Stimulated activated CD4-positive, alpha-beta T cell treated with anti-CD3 and anti-CD28 coated beads, Interleukin-1b, Interleukin-23, amount 100 ng/mL, for 1 hour (primary cell): ENCODE data around the gene CENPE.
A peak's percentile ranks its signal among the peaks of the same experiment; 100 is the strongest.
"Not testable (repeated sequence)": the region's sequence is repeated elsewhere in the genome, so short reads cannot be mapped to it uniquely, and the experiment has no call there.

Experiments
- DNase-seq, 2 donors: peaks; one replicate each; pipeline ENCODE4 v3.0.0-alpha.2; 2020; ENCODE audit warnings: low read depth in 2 of 2

CENPE gene

GRCh38 chr4:103198111-103198765, at the start of gene CENPE:
CENPE (minus strand) TSS chr4:103198343; CDS start chr4:103198319, 24 bp downstream.
- peak; percentile 42 to 77 for DNase-seq

DNA sequence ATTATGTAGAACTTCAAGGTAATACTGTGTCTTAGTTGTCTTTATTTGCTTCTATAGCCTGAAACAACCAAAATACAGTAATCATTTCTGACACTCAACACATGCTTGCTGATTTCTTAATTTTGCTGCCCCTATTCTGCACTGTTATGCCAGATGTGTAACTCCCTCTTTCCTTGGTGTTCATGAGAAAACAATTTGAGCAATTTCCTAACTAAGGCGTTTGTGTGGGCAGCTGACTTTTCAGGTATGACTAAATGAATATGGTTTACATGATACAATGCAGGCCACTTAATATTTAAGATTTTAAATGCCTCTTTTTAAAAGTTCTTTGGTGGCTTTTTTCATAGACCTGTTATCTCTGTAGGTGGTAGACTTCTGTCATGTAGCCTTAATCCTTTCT, 46.1 kb upstream of the CENPE start:
- DNase-seq, result no peak

DNA sequence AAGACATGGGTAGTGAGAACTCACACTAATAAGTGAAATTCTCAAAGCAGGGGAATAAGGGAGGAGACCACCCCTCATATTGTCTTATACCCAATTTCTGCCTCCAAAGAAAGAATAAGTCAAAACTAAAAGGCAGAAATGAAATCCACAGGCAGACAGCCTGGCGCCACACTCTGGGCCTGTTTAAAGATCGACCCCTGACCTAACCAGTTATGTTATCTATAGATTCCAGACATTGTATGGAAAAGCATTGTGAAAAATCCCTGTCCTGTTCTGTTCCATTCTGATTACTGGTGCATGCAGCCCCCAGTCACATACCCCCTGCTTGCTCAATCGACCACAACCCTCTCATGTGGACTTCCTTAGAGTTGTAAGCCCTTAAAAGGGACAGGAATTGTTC, 32.8 kb upstream of the CENPE start:
- DNase-seq, result not testable (repeated sequence)

- not testable (repeated sequence) for DNase-seq
Observed at GRCh38 chr4:103223556-103223955, 25.4 kb upstream of the CENPE start.

- DNase-seq, result no peak
Observed at GRCh38 chr4:103207673-103208072, 9.5 kb upstream of the CENPE start.

GRCh38 chr4:103204111-103204510, 6.0 kb upstream of the CENPE start:
- no peak for DNase-seq

DNA sequence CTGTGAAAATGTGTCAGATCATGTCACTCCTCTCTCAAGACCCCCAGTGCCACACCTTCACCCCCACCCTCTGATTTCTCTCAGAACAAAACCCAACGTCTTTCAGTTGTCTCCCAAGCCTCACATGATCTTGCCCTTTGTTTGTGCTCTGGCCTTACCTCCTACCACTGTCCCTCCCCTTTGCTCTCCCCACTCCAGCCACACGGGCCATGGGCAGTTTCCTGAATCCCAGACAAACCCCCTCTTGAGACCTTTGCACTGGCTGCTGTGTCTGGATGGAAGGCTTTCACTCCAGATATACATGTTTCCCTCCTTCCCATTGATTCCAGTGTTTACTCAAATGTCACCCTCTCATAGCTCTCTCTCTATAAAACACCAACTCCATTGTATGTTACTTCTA, 3.6 kb upstream of the CENPE start:
- no peak for DNase-seq

GRCh38 chr4:103201253-103201652, 3.1 kb upstream of the CENPE start:
- no peak for DNase-seq

GRCh38 chr4:103199009-103199408, 866 bp upstream of the CENPE start:
- no peak for DNase-seq

DNA sequence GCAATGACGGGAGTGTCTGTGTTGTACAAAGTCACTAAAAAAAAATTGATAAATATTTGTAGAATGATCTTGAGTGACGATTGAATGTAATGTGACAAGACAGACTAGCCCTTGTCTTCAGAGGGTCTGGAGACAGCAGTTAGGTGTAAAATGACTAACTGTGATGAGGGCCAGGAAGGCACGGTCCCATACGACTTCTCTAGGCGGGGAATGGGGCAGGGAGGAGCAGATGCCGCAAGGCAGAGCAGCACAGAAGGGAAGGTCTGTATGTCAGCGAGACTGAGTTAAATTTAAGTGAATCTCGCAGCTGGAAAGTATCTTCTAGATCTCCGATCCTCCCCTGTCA, 405 bp downstream of the CENPE start:
- DNase-seq, result no peak

DNA sequence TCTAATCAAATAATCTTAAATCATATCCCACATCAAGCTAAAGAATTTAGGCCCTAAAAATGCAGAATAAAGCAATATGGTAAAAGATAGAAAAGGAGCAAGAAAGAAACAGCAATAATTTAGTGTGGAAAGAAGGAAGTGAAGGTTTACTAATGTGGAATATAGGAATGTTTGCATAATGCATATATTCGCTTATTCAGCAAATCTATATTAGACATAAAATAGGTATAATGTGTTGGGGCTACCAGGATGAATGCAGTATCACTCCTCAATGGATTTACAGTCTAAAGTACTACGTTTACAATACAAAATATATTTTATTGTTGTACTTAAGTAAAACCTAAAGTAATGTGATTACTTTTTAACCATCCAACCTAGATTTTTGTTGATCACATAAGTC, 4.7 kb downstream of the CENPE start:
- DNase-seq, result no peak

- DNase-seq, result no peak
Observed at GRCh38 chr4:103171006-103171405, 27.1 kb downstream of the CENPE start.

DNA sequence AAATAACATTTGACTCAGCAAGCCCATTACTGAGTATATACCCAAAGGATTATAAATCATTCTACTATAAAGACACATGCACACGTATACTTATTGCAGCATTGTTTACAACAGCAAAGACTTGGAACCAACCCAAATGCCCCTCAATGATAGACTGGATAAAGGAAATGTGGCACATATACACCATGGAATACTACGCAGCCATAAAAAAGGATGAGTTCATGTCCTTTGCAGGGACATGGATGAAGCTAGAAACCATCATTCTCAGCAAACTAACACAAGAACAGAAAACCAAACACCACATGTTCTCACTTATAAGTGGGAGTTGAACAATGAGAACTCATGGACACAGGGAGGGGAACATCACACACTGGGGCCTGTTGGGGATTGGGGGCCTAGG, 28.4 kb downstream of the CENPE start:
- not testable (repeated sequence) for DNase-seq

- DNase-seq, result no peak
Observed at GRCh38 chr4:103168993-103169392, 29.1 kb downstream of the CENPE start.

- no peak for DNase-seq
Observed at GRCh38 chr4:103162176-103162575, 36.0 kb downstream of the CENPE start.

- no peak for DNase-seq
Observed at GRCh38 chr4:103158760-103159159, 39.4 kb downstream of the CENPE start.

GRCh38 chr4:103156106-103156505, 42.0 kb downstream of the CENPE start:
- no peak for DNase-seq

- no peak for DNase-seq
Observed at GRCh38 chr4:103152381-103152780, 45.8 kb downstream of the CENPE start.

GRCh38 chr4:103150677-103151076, 47.5 kb downstream of the CENPE start:
- DNase-seq, result no peak

DNA sequence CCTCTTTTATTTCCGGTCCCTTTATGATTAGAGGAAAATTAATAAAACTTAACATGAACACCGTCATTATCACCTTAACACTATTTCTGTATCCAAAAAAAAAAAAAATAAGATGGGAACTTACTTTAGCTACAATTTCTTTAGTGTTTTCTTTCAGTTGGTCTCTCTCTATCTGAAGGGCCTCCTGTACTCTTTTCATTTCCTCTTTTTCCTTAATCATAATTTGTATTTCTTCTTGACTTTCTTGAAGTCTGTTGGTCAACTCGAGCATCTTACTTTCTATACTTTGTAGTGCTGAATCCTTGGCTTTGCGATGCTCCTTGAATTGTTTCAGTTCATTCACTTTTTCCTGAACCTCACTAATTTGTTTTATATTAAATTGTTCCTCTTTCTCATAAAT, 53.2 kb downstream of the CENPE start:
- no peak for DNase-seq

DNA sequence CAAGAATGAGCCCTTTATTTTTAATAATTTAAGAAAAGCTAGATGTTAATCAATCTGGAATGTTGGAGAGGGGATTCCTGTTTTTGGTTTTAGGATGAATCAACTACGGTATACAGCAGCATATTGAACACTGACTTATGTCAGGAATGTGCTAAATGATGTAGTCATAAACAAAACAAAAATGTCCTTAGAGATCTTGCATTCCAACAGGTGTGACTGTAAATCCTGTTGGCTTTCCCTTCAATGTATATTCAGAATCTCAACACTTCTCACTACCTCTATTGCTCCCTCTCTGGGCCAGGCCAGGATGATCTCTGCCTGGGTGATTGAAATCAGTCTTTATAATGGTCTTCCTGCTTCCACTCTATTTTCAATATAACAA, 60.7 kb downstream of the CENPE start:
- no peak for DNase-seq

- DNase-seq, result no peak
Observed at GRCh38 chr4:103136671-103137445, 61.3 kb downstream of the CENPE start.

GRCh38 chr4:103129174-103129573, 69.0 kb downstream of the CENPE start:
- no peak for DNase-seq

GRCh38 chr4:103126126-103126525, 72.0 kb downstream of the CENPE start:
- DNase-seq, result no peak
